HEK293 (cell line): ENCODE measurements around the gene EPHX1.

Experiments
- CTCF ChIA-PET: fragments of 350-600 bp; formaldehyde crosslinking; extraction: SDS; loops from one replicate; lab custom pipeline; 2021; ENCODE audit warnings: antibody characterized with exemption; lab: Yijun Ruan, JAX
- POLR2A ChIA-PET: fragments of 300-600 bp; formaldehyde crosslinking; extraction: SDS; loops from one replicate; lab custom pipeline; 2020; ENCODE audit warnings: antibody characterized with exemption, inconsistent platforms; lab: Yijun Ruan, JAX
- H3K27ac ChIP-seq: fragments of 200-500 bp; sonication (Bioruptor generic); 2 replicates; pipeline ENCODE4 v1.5.1; 2014; ENCODE audit warnings: low read depth, low read length, control low read depth, inconsistent platforms; ENCODE audit errors: extremely low read depth
- H3K36me3 ChIP-seq, 2 experiments: fragments of 200-500 bp in 1 of 2; sonication (Bioruptor generic) in 1 of 2; 1 replicate in 1 of 2; 2 replicates in 1 of 2; pipeline ENCODE4 v1.5.1; 2014 to 2017; ENCODE audit warnings: inconsistent platforms in 2 of 2, low read length in 2 of 2; ENCODE audit not compliant: control insufficient read depth in 2 of 2, insufficient read depth in 1 of 2
- H3K4me1 ChIP-seq: fragments of 200-500 bp; sonication (Bioruptor generic); 2 replicates; pipeline ENCODE4 v1.5.1; 2014; ENCODE audit warnings: mild to moderate bottlenecking, low read length, inconsistent platforms; ENCODE audit not compliant: control insufficient read depth, insufficient read depth
- H3K4me3 ChIP-seq: 2 replicates; pipeline ENCODE4 v1.5.1; 2011; ENCODE audit warnings: low read depth, mild to moderate bottlenecking, control low read depth, low read length, moderate library complexity
- H3K9me3 ChIP-seq: fragments of 200-500 bp; sonication (Bioruptor generic); 2 replicates; pipeline ENCODE4 v1.5.1; 2014; ENCODE audit warnings: low read depth, low read length, inconsistent platforms; ENCODE audit not compliant: control insufficient read depth, insufficient read depth
- GLI4 ChIP-seq: fragments of 450-650 bp; formaldehyde crosslinking; IDR thresholded peaks from 2 replicates; pipeline ENCODE4 v1.5.1; 2016; ENCODE audit warnings: missing biosample characterization, missing genetic modification characterization
- HIC1 ChIP-seq: fragments of 450-650 bp; formaldehyde crosslinking; IDR thresholded peaks from 2 replicates; pipeline ENCODE4 v1.5.1; 2016; ENCODE audit warnings: missing biosample characterization, missing genetic modification characterization
- KLF8 ChIP-seq: fragments of 450-650 bp; formaldehyde crosslinking; IDR thresholded peaks from 2 replicates; pipeline ENCODE4 v1.5.1; 2016; ENCODE audit warnings: missing biosample characterization, missing genetic modification characterization
- KLF9 ChIP-seq: fragments of 450-650 bp; formaldehyde crosslinking; IDR thresholded peaks from 2 replicates; pipeline ENCODE4 v1.5.1; 2016; ENCODE audit warnings: missing biosample characterization, missing genetic modification characterization, low read depth
- SCRT1 ChIP-seq: fragments of 450-650 bp; formaldehyde crosslinking; IDR thresholded peaks from 2 replicates; pipeline ENCODE4 v1.5.1; 2016; ENCODE audit warnings: missing biosample characterization, missing genetic modification characterization, borderline replicate concordance
- TRIM28 ChIP-seq: IDR thresholded peaks from 2 replicates; pipeline ENCODE4 v1.6.1; 2011; ENCODE audit warnings: low read length, control low read depth, borderline replicate concordance
- YY2 ChIP-seq: fragments of 450-650 bp; formaldehyde crosslinking; IDR thresholded peaks from 2 replicates; pipeline ENCODE4 v1.5.1; 2016; ENCODE audit warnings: missing biosample characterization, missing genetic modification characterization
- ZBTB48 ChIP-seq: fragments of 450-650 bp; formaldehyde crosslinking; IDR thresholded peaks from 2 replicates; pipeline ENCODE4 v1.5.1; 2016; ENCODE audit warnings: missing biosample characterization, missing genetic modification characterization
- ZNF10 ChIP-seq: fragments of 450-650 bp; formaldehyde crosslinking; IDR thresholded peaks from 2 replicates; pipeline ENCODE4 v1.5.1; 2017; ENCODE audit warnings: missing biosample characterization, missing genetic modification characterization
- ZNF223 ChIP-seq: fragments of 450-650 bp; formaldehyde crosslinking; IDR thresholded peaks from 2 replicates; pipeline ENCODE4 v1.5.1; 2016; ENCODE audit warnings: missing biosample characterization, missing genetic modification characterization
- ZNF266 ChIP-seq: fragments of 450-650 bp; formaldehyde crosslinking; IDR thresholded peaks from 2 replicates; pipeline ENCODE4 v1.5.1; 2016; ENCODE audit warnings: missing biosample characterization, missing genetic modification characterization, low read depth
- ZNF280C ChIP-seq: fragments of 450-650 bp; formaldehyde crosslinking; IDR thresholded peaks from 2 replicates; pipeline ENCODE4 v1.5.1; 2016; ENCODE audit warnings: missing biosample characterization, missing genetic modification characterization
- ZNF292 ChIP-seq: fragments of 450-650 bp; formaldehyde crosslinking; IDR thresholded peaks from 2 replicates; pipeline ENCODE4 v1.5.1; 2016; ENCODE audit warnings: low read depth, missing biosample characterization, missing genetic modification characterization, borderline replicate concordance
- ZNF341 ChIP-seq: fragments of 450-650 bp; formaldehyde crosslinking; IDR thresholded peaks from 2 replicates; pipeline ENCODE4; 2016; ENCODE audit warnings: low read depth, missing biosample characterization, missing genetic modification characterization
- ZNF37A ChIP-seq: fragments of 450-650 bp; IDR thresholded peaks from 2 replicates; pipeline ENCODE4 v1.5.1; 2018; ENCODE audit warnings: missing biosample characterization, missing genetic modification characterization
- ZNF394 ChIP-seq: fragments of 450-650 bp; formaldehyde crosslinking; IDR thresholded peaks from 2 replicates; pipeline ENCODE4 v1.5.1; 2016; ENCODE audit warnings: missing biosample characterization, missing genetic modification characterization, mild to moderate bottlenecking, moderate library complexity, borderline replicate concordance
- ZNF416 ChIP-seq: fragments of 450-650 bp; formaldehyde crosslinking; IDR thresholded peaks from 2 replicates; pipeline ENCODE4 v1.5.1; 2016; ENCODE audit warnings: missing biosample characterization, missing genetic modification characterization
- ZNF426 ChIP-seq: fragments of 450-650 bp; formaldehyde crosslinking; IDR thresholded peaks from 2 replicates; pipeline ENCODE4 v1.5.1; 2017; ENCODE audit warnings: missing biosample characterization, missing genetic modification characterization, mild to moderate bottlenecking, inconsistent platforms, moderate library complexity
- ZNF548 ChIP-seq: fragments of 450-650 bp; formaldehyde crosslinking; IDR thresholded peaks from 2 replicates; pipeline ENCODE4 v1.5.1; 2016; ENCODE audit warnings: missing biosample characterization, missing genetic modification characterization
- ZNF571 ChIP-seq: fragments of 450-650 bp; formaldehyde crosslinking; IDR thresholded peaks from 2 replicates; pipeline ENCODE4 v1.5.0; 2017; ENCODE audit warnings: missing biosample characterization, missing genetic modification characterization
- ZNF600 ChIP-seq: fragments of 450-650 bp; formaldehyde crosslinking; IDR thresholded peaks from 2 replicates; pipeline ENCODE4 v1.5.1; 2016; ENCODE audit warnings: missing biosample characterization, missing genetic modification characterization
- ZNF623 ChIP-seq: fragments of 450-650 bp; formaldehyde crosslinking; IDR thresholded peaks from 2 replicates; pipeline ENCODE4 v1.5.1; 2016; ENCODE audit warnings: missing biosample characterization, missing genetic modification characterization
- ZNF670 ChIP-seq: fragments of 450-650 bp; formaldehyde crosslinking; IDR thresholded peaks from 2 replicates; pipeline ENCODE4 v1.5.1; 2016; ENCODE audit warnings: missing biosample characterization, missing genetic modification characterization, low read depth
- ZNF792 ChIP-seq: fragments of 450-650 bp; formaldehyde crosslinking; IDR thresholded peaks from 2 replicates; pipeline ENCODE4 v1.5.1; 2016; ENCODE audit warnings: missing biosample characterization, missing genetic modification characterization
- ZXDB ChIP-seq: fragments of 450-650 bp; formaldehyde crosslinking; IDR thresholded peaks from 2 replicates; pipeline ENCODE4 v1.5.1; 2016; ENCODE audit warnings: missing biosample characterization, missing genetic modification characterization
- TF ChIP-seq, protein P1 (sequence below): fragments of 450-650 bp; formaldehyde crosslinking; IDR thresholded peaks from 2 replicates; pipeline ENCODE4 v1.5.1; 2016; ENCODE audit warnings: missing biosample characterization, missing genetic modification characterization
- TF ChIP-seq, protein P2 (sequence below): fragments of 450-650 bp; formaldehyde crosslinking; IDR thresholded peaks from 2 replicates; pipeline ENCODE4 v1.5.1; 2016; ENCODE audit warnings: missing biosample characterization, missing genetic modification characterization

Gene EPHX1

DNA sequence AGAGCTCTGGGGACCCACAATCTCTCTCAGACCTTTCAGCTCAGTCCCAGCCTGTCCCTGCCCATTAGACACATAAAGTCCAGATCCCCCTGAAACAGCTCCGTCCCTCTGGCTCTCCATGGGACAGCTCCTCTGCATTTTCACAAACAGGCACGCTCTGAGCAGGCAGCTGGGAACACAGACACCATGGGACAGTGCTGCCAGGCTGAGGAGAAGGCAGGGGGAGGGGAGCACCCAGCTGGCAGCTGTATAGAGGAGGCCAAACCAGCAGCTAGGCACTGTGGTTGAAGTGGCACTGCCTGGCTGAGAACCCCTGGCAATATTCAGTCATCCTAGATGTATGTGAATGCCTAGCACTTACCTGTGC, 70.3 kb downstream of the EPHX1 start (continued):
- no peak for TF ChIP-seq YY2 (tag by site-specific recombination)
- no peak for TF ChIP-seq ZNF548 (tag by site-specific recombination)
- TF ChIP-seq ZNF292: no peak
- TF ChIP-seq ZNF600 (tag by site-specific recombination): 0 out of 2 replicates have a peak, but pooled peaks have one; percentile 17
- TF ChIP-seq SCRT1 (tag by site-specific recombination): no peak
- TF ChIP-seq, all 188 proteins: peak for 3

GRCh38 chr1:225880636-225881035, 70.7 kb downstream of the EPHX1 start:
- POLR2A ChIA-PET: interaction anchor here (0.7 to 3.6 kb wide), 7 partner anchors 10 to 396 kb away, joined by 3 to 31 read pairs (median 3); partner anchors contain the start of gene PYCR2

GRCh38 chr1:225881081-225881958, 71.4 kb downstream of the EPHX1 start:
- POLR2A ChIA-PET: interaction anchor here (0.5 to 3.6 kb wide), 25 partner anchors 9 to 1845 kb away, joined by 3 to 31 read pairs (median 7); partner anchors contain the start of genes ENAH, EPHX1, H3-3A and PYCR2
- Histone ChIP-seq H3K36me3 (peaks cover 0 to 14% of the 10 kb centered on the region in 2 experiments; a peak in 2 of 3 replicates), H3K9me3 (no peaks in the 10 kb centered on the region), H3K27ac (peak overlapping the region; percentile 76), H3K4me3 (peak overlapping the region; percentile 86), H3K4me1 (no peaks in the 10 kb centered on the region; the same call in 1 of the 2 replicates)
- CTCF ChIA-PET: interaction anchor here (0.6 to 2.4 kb wide), 15 partner anchors 10 to 1210 kb away, joined by 3 to 13 read pairs (median 4); no protein-coding TSS in a partner anchor
- TF ChIP-seq ZNF341 (peak; percentile 80), ZBTB48 (tag by site-specific recombination) (no peak), ZNF10 (peak; percentile 94), ZNF280C (tag by site-specific recombination) (no peak), TRIM28 (no peak), ZNF426 (tag by site-specific recombination) (no peak), ZNF623 (tag by site-specific recombination) (no peak), KLF9 (tag by site-specific recombination) (no peak), ZXDB (tag by site-specific recombination) (no peak), ZNF223 (no peak), GLI4 (tag by site-specific recombination) (no peak)
- TF ChIP-seq, protein P1, sequence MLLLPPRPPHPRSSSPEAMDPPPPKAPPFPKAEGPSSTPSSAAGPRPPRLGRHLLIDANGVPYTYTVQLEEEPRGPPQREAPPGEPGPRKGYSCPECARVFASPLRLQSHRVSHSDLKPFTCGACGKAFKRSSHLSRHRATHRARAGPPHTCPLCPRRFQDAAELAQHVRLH (tag by site-specific recombination): no peak

More at GRCh38 chr1:225880636-225881035, 70.7 kb downstream of the EPHX1 start:
- Histone ChIP-seq H3K4me1 (no peaks in the 10 kb centered on the region; the same call in 1 of the 2 replicates), H3K4me3 (no peak overlapping the region), H3K9me3 (no peaks in the 10 kb centered on the region), H3K36me3 (peaks cover 0 to 17% of the 10 kb centered on the region in 2 experiments; a peak in 2 of 3 replicates), H3K27ac (no peak overlapping the region)
- TF ChIP-seq ZNF416 (no peak), ZNF266 (tag by site-specific recombination) (no peak), ZNF37A (no peak), ZNF792 (tag by site-specific recombination) (no peak), ZNF223 (no peak), ZNF571 (no peak), SCRT1 (tag by site-specific recombination) (no peak), HIC1 (tag by site-specific recombination) (no peak), ZNF670 (tag by site-specific recombination) (no peak), KLF8 (no peak), ZNF394 (tag by site-specific recombination) (no peak)
- TF ChIP-seq, protein P2, sequence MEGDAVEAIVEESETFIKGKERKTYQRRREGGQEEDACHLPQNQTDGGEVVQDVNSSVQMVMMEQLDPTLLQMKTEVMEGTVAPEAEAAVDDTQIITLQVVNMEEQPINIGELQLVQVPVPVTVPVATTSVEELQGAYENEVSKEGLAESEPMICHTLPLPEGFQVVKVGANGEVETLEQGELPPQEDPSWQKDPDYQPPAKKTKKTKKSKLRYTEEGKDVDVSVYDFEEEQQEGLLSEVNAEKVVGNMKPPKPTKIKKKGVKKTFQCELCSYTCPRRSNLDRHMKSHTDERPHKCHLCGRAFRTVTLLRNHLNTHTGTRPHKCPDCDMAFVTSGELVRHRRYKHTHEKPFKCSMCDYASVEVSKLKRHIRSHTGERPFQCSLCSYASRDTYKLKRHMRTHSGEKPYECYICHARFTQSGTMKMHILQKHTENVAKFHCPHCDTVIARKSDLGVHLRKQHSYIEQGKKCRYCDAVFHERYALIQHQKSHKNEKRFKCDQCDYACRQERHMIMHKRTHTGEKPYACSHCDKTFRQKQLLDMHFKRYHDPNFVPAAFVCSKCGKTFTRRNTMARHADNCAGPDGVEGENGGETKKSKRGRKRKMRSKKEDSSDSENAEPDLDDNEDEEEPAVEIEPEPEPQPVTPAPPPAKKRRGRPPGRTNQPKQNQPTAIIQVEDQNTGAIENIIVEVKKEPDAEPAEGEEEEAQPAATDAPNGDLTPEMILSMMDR (tag by site-specific recombination): no peak
- CTCF ChIA-PET: interaction anchor here (0.6 to 2.0 kb wide), 10 partner anchors 9 to 441 kb away, joined by 3 to 6 read pairs (median 4); no protein-coding TSS in a partner anchor
